BLaER1 treated with 17β-estradiol and CSF1 and Interleukin-3, amounts not matched to agents 10 nM and 100 nM (cell line): ENCODE measurements around the gene EXOC6.

Source experiments
- H3K27ac ChIP-seq, 11 experiments: shearing (Covaris generic); formaldehyde crosslinking; 2 replicates each; pipeline ENCODE4 v1.8.1; 2022
- H3K27me3 ChIP-seq, 11 experiments: shearing (Covaris generic); formaldehyde crosslinking; 2 replicates each; pipeline ENCODE4 v1.8.1; 2022
- H3K36me3 ChIP-seq, 11 experiments: shearing (Covaris generic); formaldehyde crosslinking; 2 replicates each; pipeline ENCODE4 v1.8.1; 2022
- H3K4me1 ChIP-seq, 10 experiments: shearing (Covaris generic); formaldehyde crosslinking; 2 replicates each; pipeline ENCODE4 v1.8.1; 2022
- H3K4me2 ChIP-seq, 11 experiments: shearing (Covaris generic); formaldehyde crosslinking; 2 replicates each; pipeline ENCODE4 v1.8.1; 2022
- H3K4me3 ChIP-seq, 10 experiments: shearing (Covaris generic); formaldehyde crosslinking; 2 replicates each; pipeline ENCODE4 v1.8.1; 2022
- H3K9ac ChIP-seq, 11 experiments: shearing (Covaris generic); formaldehyde crosslinking; 2 replicates each; pipeline ENCODE4 v1.8.1; 2022
- H3K9me3 ChIP-seq, 11 experiments: shearing (Covaris generic); formaldehyde crosslinking; replicated peaks in 1 of 11; 2 replicates each; pipeline ENCODE4 v1.8.1; 2022
- H4K20me1 ChIP-seq, 11 experiments: shearing (Covaris generic); formaldehyde crosslinking; 2 replicates each; pipeline ENCODE4 v1.8.1; 2022
- Cebpa-rat ChIP-seq, 11 experiments: shearing (Covaris generic); IDR thresholded peaks; 2 replicates each; pipeline ENCODE4 v1.8.1; 2022

EXOC6 gene

GRCh38 chr10:92989250-92989649 lies 140.9 kb downstream of the EXOC6 start:
- no peak for TF ChIP-seq Cebpa-rat (IDR thresholded peaks at IDR 0.05)
- H3K27ac ChIP-seq, result no peak overlapping the region
- no peak overlapping the region for H3K9ac ChIP-seq
- no peaks in the 10 kb centered on the region for H4K20me1 ChIP-seq
- no peak overlapping the region for H3K4me2 ChIP-seq
- peaks cover 0 to 9% (median 0%) of the 10 kb centered on the region in 11 experiments; a peak in 6 of 22 replicates for H3K9me3 ChIP-seq
- no peaks in the 10 kb centered on the region for H3K27me3 ChIP-seq
- H3K4me3 ChIP-seq, result no peak overlapping the region
- peaks cover 7 to 19% (median 11%) of the 10 kb centered on the region in 10 experiments; a peak in 19 of 20 replicates for H3K4me1 ChIP-seq
- H3K36me3 ChIP-seq, result no peaks in the 10 kb centered on the region

GRCh38 chr10:92990615-92991014 lies 142.3 kb downstream of the EXOC6 start:
- TF ChIP-seq Cebpa-rat (IDR thresholded peaks at IDR 0.05), result no peak
- H3K9me3 ChIP-seq, result no peaks in the 10 kb centered on the region
- no peaks in the 10 kb centered on the region for H3K36me3 ChIP-seq
- H4K20me1 ChIP-seq, result no peaks in the 10 kb centered on the region
- no peaks in the 10 kb centered on the region for H3K27me3 ChIP-seq
- H3K4me3 ChIP-seq, result no peak overlapping the region
- peaks cover 7 to 19% (median 13%) of the 10 kb centered on the region in 10 experiments; a peak in 19 of 20 replicates for H3K4me1 ChIP-seq
- H3K9ac ChIP-seq, result no peak overlapping the region
- no peak overlapping the region for H3K27ac ChIP-seq
- H3K4me2 ChIP-seq, result no peak overlapping the region

- no peaks in the 10 kb centered on the region for H3K27me3 ChIP-seq
- TF ChIP-seq Cebpa-rat (IDR thresholded peaks at IDR 0.05), result no peak
- H3K9me3 ChIP-seq, result no peaks in the 10 kb centered on the region
- no peak overlapping the region for H3K4me2 ChIP-seq
- H4K20me1 ChIP-seq, result no peaks in the 10 kb centered on the region
- no peak overlapping the region for H3K27ac ChIP-seq
- H3K4me3 ChIP-seq, result no peak overlapping the region
- peaks cover 7 to 19% (median 13%) of the 10 kb centered on the region in 10 experiments; a peak in 19 of 20 replicates for H3K4me1 ChIP-seq
- H3K36me3 ChIP-seq, result no peaks in the 10 kb centered on the region
- H3K9ac ChIP-seq, result no peak overlapping the region
Observed at GRCh38 chr10:92991513-92991912, 143.2 kb downstream of the EXOC6 start.

- no peak for TF ChIP-seq Cebpa-rat (IDR thresholded peaks at IDR 0.05)
Observed at GRCh38 chr10:92993699-92994272, 145.5 kb downstream of the EXOC6 start.

GRCh38 chr10:92995509-92995908 lies 147.2 kb downstream of the EXOC6 start:
- 0 out of 22 replicates have a peak, but pooled peaks cover 0 to 4% (median 0%) of the 10 kb centered on the region in 11 experiments for H3K36me3 ChIP-seq
- no peaks in the 10 kb centered on the region for H4K20me1 ChIP-seq
- peaks cover 13 to 33% (median 23%) of the 10 kb centered on the region in 10 experiments for H3K4me1 ChIP-seq
- H3K27ac ChIP-seq, result no peak overlapping the region
- no peak overlapping the region for H3K4me3 ChIP-seq
- H3K9ac ChIP-seq, result no peak overlapping the region
- no peaks in the 10 kb centered on the region for H3K9me3 ChIP-seq
- no peaks in the 10 kb centered on the region for H3K27me3 ChIP-seq
- no peak for TF ChIP-seq Cebpa-rat (IDR thresholded peaks at IDR 0.05)
- no peak overlapping the region for H3K4me2 ChIP-seq

More at GRCh38 chr10:92993699-92994272, 145.5 kb downstream of the EXOC6 start:
- no peak overlapping the region for H3K27ac ChIP-seq
- H3K27me3 ChIP-seq, result no peaks in the 10 kb centered on the region
- H4K20me1 ChIP-seq, result no peaks in the 10 kb centered on the region
- peak overlapping the region in 9 of 11 experiments; percentile 11 to 61 (median 38); a peak in 16 of 22 replicates for H3K4me2 ChIP-seq
- no peak overlapping the region for H3K4me3 ChIP-seq
- no peaks in the 10 kb centered on the region for H3K36me3 ChIP-seq
- H3K9me3 ChIP-seq, result no peaks in the 10 kb centered on the region
- H3K9ac ChIP-seq, result no peak overlapping the region
- H3K4me1 ChIP-seq, result peaks cover 13 to 33% (median 23%) of the 10 kb centered on the region in 10 experiments

- Histone ChIP-seq H3K9me3 (no peaks in the 10 kb centered on the region), H3K4me2 (peak overlapping the region; percentile 12 to 51 (median 36); a peak in 19 of 22 replicates)
Observed at GRCh38 chr10:92997620-92998019, 149.3 kb downstream of the EXOC6 start.

GRCh38 chr10:92999191-92999590 lies 150.9 kb downstream of the EXOC6 start:
- no peaks in the 10 kb centered on the region for H3K9me3 ChIP-seq
- H3K27me3 ChIP-seq, result no peaks in the 10 kb centered on the region
- peaks cover 7 to 22% (median 11%) of the 10 kb centered on the region in 10 experiments for H3K4me1 ChIP-seq
- H3K36me3 ChIP-seq, result peaks cover 0 to 10% (median 0%) of the 10 kb centered on the region in 11 experiments; a peak in 1 of 22 replicates
- H3K4me2 ChIP-seq, result no peak overlapping the region
- no peak overlapping the region for H3K4me3 ChIP-seq
- H4K20me1 ChIP-seq, result no peaks in the 10 kb centered on the region
- no peak for TF ChIP-seq Cebpa-rat (IDR thresholded peaks at IDR 0.05)
- no peak overlapping the region for H3K9ac ChIP-seq
- no peak overlapping the region for H3K27ac ChIP-seq

More at GRCh38 chr10:92997620-92998019, 149.3 kb downstream of the EXOC6 start:
- H3K9ac ChIP-seq, result no peak overlapping the region
- no peaks in the 10 kb centered on the region for H3K27me3 ChIP-seq
- H3K36me3 ChIP-seq, result peaks cover 0 to 9% (median 0%) of the 10 kb centered on the region in 11 experiments; a peak in 1 of 22 replicates
- H3K4me1 ChIP-seq, result peaks cover 13 to 33% (median 20%) of the 10 kb centered on the region in 10 experiments
- no peak overlapping the region for H3K27ac ChIP-seq
- no peak overlapping the region for H3K4me3 ChIP-seq
- H4K20me1 ChIP-seq, result no peaks in the 10 kb centered on the region
- TF ChIP-seq Cebpa-rat (IDR thresholded peaks at IDR 0.05), result no peak

GRCh38 chr10:93006435-93007039 lies 158.2 kb downstream of the EXOC6 start:
- Histone ChIP-seq H3K9ac (no peak overlapping the region), H3K4me3 (no peak overlapping the region)
- TF ChIP-seq Cebpa-rat (IDR thresholded peaks at IDR 0.05), result no peak

GRCh38 chr10:93015722-93016121 lies 167.4 kb downstream of the EXOC6 start:
- H3K9ac ChIP-seq, result no peak overlapping the region
- no peak overlapping the region for H3K4me3 ChIP-seq
- H3K4me2 ChIP-seq, result no peak overlapping the region
- H3K27me3 ChIP-seq, result no peaks in the 10 kb centered on the region
- H3K27ac ChIP-seq, result no peak overlapping the region
- no peak for TF ChIP-seq Cebpa-rat (IDR thresholded peaks at IDR 0.05)
- no peaks in the 10 kb centered on the region for H3K4me1 ChIP-seq
- H3K36me3 ChIP-seq, result peaks cover 0 to 10% (median 4%) of the 10 kb centered on the region in 11 experiments; a peak in 6 of 22 replicates
- no peaks in the 10 kb centered on the region for H4K20me1 ChIP-seq
- no peaks in the 10 kb centered on the region for H3K9me3 ChIP-seq

More at GRCh38 chr10:93006435-93007039, 158.2 kb downstream of the EXOC6 start:
- Histone ChIP-seq H3K27me3 (no peaks in the 10 kb centered on the region), H3K27ac (no peak overlapping the region), H3K4me1 (no peaks in the 10 kb centered on the region), H3K9me3 (no peaks in the 10 kb centered on the region), H4K20me1 (no peaks in the 10 kb centered on the region), H3K4me2 (no peak overlapping the region), H3K36me3 (peaks cover 0 to 6% (median 0%) of the 10 kb centered on the region in 11 experiments; a peak in 1 of 22 replicates)
